ENCODE data around the gene WWTR1. TPM values are rescaled to one million over a fixed set of nuclear protein-coding genes. Genes with fewer than 3 reads are reported as not detected.
A peak's percentile ranks its signal among the peaks of the same experiment; 100 is the strongest.

WWTR1 gene
- total RNA-seq, 1 donor from 2014 or later: 87.7 TPM

DNA sequence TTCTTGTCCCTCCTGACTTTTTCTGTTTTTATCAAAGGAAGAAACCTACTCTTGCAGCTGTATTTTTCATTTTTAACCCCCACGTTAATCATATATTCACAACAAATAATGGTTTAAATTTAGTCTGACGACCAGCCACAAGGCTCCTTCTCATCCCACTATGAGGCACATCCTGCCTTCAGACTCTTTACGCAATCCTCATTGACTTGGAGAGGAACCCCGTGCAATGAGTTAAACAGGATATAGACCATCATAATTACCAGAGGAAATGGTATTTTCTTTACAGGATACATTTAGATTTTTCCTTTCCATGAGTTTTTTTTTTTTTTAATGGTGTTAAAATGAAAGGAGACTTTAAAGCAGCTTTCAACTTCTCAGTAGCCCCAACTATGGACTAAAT is 68.5 kb downstream of the WWTR1 start:
- no peak overlapping the region for H3K4me3 ChIP-seq
- intact Hi-C loops (cut with DNase I): no loop called here
- H3K36me3 ChIP-seq: no peaks in the 10 kb centered on the region
- ATAC-seq: no peak
- peaks cover 33% of the 10 kb centered on the region for H3K4me1 ChIP-seq
- H3K27ac ChIP-seq: no peak overlapping the region
- TF ChIP-seq, protein P1, sequence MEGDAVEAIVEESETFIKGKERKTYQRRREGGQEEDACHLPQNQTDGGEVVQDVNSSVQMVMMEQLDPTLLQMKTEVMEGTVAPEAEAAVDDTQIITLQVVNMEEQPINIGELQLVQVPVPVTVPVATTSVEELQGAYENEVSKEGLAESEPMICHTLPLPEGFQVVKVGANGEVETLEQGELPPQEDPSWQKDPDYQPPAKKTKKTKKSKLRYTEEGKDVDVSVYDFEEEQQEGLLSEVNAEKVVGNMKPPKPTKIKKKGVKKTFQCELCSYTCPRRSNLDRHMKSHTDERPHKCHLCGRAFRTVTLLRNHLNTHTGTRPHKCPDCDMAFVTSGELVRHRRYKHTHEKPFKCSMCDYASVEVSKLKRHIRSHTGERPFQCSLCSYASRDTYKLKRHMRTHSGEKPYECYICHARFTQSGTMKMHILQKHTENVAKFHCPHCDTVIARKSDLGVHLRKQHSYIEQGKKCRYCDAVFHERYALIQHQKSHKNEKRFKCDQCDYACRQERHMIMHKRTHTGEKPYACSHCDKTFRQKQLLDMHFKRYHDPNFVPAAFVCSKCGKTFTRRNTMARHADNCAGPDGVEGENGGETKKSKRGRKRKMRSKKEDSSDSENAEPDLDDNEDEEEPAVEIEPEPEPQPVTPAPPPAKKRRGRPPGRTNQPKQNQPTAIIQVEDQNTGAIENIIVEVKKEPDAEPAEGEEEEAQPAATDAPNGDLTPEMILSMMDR (IDR thresholded peaks at IDR 0.05): no peak
- no peak for DNase-seq
- H3K9me3 ChIP-seq: no peaks in the 10 kb centered on the region
- H3K27me3 ChIP-seq: no peaks in the 10 kb centered on the region

DNA sequence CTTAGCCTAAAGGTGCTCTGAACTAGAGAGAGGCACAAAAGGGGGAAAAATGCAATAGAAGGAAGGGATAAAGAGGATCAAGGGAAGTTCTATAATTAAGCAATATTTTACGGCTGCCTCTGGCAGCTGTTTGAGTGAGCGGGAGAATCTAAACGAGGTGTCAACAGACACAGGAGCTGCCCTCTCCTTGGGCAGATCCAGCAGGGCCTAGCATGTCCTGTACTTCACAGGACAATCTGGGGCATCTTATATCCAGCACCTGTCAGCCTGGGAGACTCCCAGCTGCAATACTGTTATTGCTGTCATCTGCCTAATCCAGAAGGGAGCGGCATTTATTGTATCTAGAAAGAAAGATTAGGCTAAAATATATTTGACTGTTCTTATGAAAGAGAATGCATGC is 68.9 kb downstream of the WWTR1 start:
- DNase-seq (no peak), ATAC-seq (no peak)
- H3K4me3 ChIP-seq: no peak overlapping the region
- intact Hi-C loops (cut with DNase I): no loop called here
- no peaks in the 10 kb centered on the region for H3K9me3 ChIP-seq
- H3K27me3 ChIP-seq: no peaks in the 10 kb centered on the region
- H3K4me1 ChIP-seq: peaks cover 38% of the 10 kb centered on the region
- H3K27ac ChIP-seq: peak overlapping the region; percentile 34
- TF ChIP-seq, protein P1 (IDR thresholded peaks at IDR 0.05): no peak
- no peaks in the 10 kb centered on the region for H3K36me3 ChIP-seq

DNA sequence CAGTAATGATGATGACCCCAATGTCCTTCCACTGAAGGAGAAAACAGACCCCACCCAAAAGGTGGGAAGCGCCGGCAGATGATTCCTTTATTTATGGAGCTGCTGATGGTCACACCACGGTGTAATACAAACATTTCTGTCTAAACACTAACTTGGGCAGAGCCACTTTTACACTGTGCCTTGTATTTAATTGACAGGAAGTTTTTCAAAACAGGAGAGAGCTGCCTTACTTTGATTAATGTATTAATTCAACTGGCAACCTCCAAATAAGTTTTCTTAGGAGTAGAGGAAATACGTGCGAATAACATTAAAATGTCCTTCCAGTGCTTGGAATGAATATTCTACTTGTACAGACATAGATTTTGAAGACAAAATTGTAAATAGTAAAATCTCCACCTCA is 70.4 kb downstream of the WWTR1 start:
- ATAC-seq (no peak), DNase-seq (no peak)
- Histone ChIP-seq H3K4me1 (peaks cover 39% of the 10 kb centered on the region), H3K27ac (no peak overlapping the region), H3K9me3 (no peaks in the 10 kb centered on the region), H3K27me3 (no peaks in the 10 kb centered on the region), H3K4me3 (no peak overlapping the region), H3K36me3 (no peaks in the 10 kb centered on the region)
- TF ChIP-seq, protein P1 (IDR thresholded peaks at IDR 0.05): no peak
- intact Hi-C loops (cut with DNase I): no loop called here

DNA sequence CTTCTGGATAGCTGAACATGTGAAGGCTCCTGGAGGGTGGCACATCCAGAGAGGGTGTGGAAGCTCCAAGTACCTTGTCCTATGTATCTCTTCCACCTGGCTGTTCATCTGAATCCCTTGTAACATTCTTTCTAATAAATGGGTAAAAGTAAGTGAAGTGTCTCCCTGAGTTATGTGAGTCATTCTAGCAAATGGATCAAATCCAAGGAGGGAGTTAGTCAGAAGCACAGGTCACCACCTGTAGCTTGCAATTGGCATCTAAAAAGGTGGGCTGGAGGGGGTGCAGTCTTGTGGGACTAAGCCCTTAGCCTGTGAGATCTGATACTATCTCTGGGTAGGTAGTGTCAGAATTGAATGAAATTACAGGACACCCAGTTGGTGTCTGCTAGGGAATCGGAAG is 71.0 kb downstream of the WWTR1 start:
- no peaks in the 10 kb centered on the region for H3K36me3 ChIP-seq
- no peak for DNase-seq
- H3K27me3 ChIP-seq: no peaks in the 10 kb centered on the region
- H3K4me3 ChIP-seq: no peak overlapping the region
- H3K27ac ChIP-seq: no peak overlapping the region
- no peaks in the 10 kb centered on the region for H3K9me3 ChIP-seq
- no peak for ATAC-seq
- intact Hi-C loops (cut with DNase I): no loop called here
- TF ChIP-seq, protein P1 (IDR thresholded peaks at IDR 0.05): no peak
- peaks cover 44% of the 10 kb centered on the region for H3K4me1 ChIP-seq

DNA sequence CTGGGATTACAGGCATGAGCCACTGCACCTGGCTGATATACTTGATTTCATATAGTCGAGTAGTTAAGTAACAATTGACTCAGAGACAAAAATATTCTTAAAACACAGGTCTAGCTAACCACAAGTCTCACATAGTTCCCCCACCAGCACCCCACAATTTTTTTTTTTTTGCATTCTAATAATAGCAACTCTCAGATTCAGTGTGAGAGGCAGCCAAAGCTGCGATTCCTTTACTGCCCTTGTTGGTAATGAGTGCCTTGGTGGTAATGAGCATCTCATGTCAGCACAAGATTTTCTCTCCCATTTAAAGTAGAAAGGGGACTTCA is 72.5 kb downstream of the WWTR1 start:
- no peak for DNase-seq
- intact Hi-C loops (cut with DNase I): no loop called here
- H3K4me1 ChIP-seq: peaks cover 59% of the 10 kb centered on the region

More for the DNA sequence above, 72.5 kb downstream of the WWTR1 start:
- ATAC-seq: no peak
- TF ChIP-seq, protein P1 (IDR thresholded peaks at IDR 0.05): no peak
- no peak overlapping the region for H3K27ac ChIP-seq
- no peaks in the 10 kb centered on the region for H3K27me3 ChIP-seq
- H3K9me3 ChIP-seq: no peaks in the 10 kb centered on the region
- no peaks in the 10 kb centered on the region for H3K36me3 ChIP-seq
- H3K4me3 ChIP-seq: no peak overlapping the region
